Effector memory CD8-positive, alpha-beta T cell (primary cell): ENCODE results near the gene FHL1.
"Not testable (repeated sequence)": the region's sequence is repeated elsewhere in the genome, so short reads cannot be mapped to it uniquely, and the experiment has no call there.

ENCODE experiments used
- ATAC-seq: fragments of 150-1000 bp; cut with Tn5 transposase; replicated peaks from 2 replicates; pipeline ENCODE4 v1.10.0; 2021; ENCODE audit warnings: mild to moderate bottlenecking, moderate library complexity
- DNase-seq, 3 experiments: peaks; one replicate each; pipeline ENCODE4 v3.0.0; 2021
- H3K27ac Mint-ChIP-seq, 2 donors: one replicate each; pipeline ENCODE4 v1.8.0; 2022; ENCODE audit warnings: mild to moderate bottlenecking in 2 of 2, mixed read lengths in 2 of 2, moderate library complexity in 2 of 2
- H3K27me3 Mint-ChIP-seq, 2 donors: one replicate each; pipeline ENCODE4 v1.8.0; 2022; ENCODE audit warnings: mixed read lengths in 2 of 2
- H3K36me3 Mint-ChIP-seq: one replicate; pipeline ENCODE4 v1.8.0; 2022; ENCODE audit warnings: mild to moderate bottlenecking, moderate library complexity, mixed read lengths; ENCODE audit not compliant: insufficient read depth
- H3K4me1 Mint-ChIP-seq, 2 donors: one replicate each; pipeline ENCODE4 v1.8.0; 2022; ENCODE audit warnings: low read depth in 2 of 2, mixed read lengths in 2 of 2
- H3K4me3 Mint-ChIP-seq, 2 donors: one replicate each; pipeline ENCODE4 v1.8.0; 2022; ENCODE audit warnings: mild to moderate bottlenecking in 2 of 2, mixed read lengths in 2 of 2, moderate library complexity in 2 of 2
- H3K9me3 Mint-ChIP-seq, 2 donors: one replicate each; pipeline ENCODE4 v1.8.0; 2022; ENCODE audit warnings: mixed read lengths in 2 of 2
- total RNA-seq, 9 experiments: gene quantifications; one replicate each; lab custom pipeline; 2026; lab: John Stamatoyannopoulos, UW

FHL1 gene
- 2.3 to 15.7 (median 9.8) reads per million in 9 experiments for total RNA-seq

- ATAC-seq (peak; percentile 81), DNase-seq (peak; percentile 9 to 35 (median 23))
- Mint-ChIP-seq H3K4me1 (peaks cover 15 to 23% of the 10 kb centered on the region in 2 donors), H3K4me3 (peak within 1 kb of the TSS; percentile 82 to 84), H3K9me3 (no peaks in the 10 kb centered on the region), H3K36me3 (peaks cover 2% of the 10 kb centered on the region), H3K27ac (peak within 1 kb of the TSS in 1 of 2 donors; percentile 75), H3K27me3 (peaks cover 5 to 10% of the 10 kb centered on the region in 2 donors)
Measured at GRCh38 chrX:136147315-136147901, at the start of gene FHL1. Gene FHL1 (plus strand): TSS chrX:136147533.

DNA sequence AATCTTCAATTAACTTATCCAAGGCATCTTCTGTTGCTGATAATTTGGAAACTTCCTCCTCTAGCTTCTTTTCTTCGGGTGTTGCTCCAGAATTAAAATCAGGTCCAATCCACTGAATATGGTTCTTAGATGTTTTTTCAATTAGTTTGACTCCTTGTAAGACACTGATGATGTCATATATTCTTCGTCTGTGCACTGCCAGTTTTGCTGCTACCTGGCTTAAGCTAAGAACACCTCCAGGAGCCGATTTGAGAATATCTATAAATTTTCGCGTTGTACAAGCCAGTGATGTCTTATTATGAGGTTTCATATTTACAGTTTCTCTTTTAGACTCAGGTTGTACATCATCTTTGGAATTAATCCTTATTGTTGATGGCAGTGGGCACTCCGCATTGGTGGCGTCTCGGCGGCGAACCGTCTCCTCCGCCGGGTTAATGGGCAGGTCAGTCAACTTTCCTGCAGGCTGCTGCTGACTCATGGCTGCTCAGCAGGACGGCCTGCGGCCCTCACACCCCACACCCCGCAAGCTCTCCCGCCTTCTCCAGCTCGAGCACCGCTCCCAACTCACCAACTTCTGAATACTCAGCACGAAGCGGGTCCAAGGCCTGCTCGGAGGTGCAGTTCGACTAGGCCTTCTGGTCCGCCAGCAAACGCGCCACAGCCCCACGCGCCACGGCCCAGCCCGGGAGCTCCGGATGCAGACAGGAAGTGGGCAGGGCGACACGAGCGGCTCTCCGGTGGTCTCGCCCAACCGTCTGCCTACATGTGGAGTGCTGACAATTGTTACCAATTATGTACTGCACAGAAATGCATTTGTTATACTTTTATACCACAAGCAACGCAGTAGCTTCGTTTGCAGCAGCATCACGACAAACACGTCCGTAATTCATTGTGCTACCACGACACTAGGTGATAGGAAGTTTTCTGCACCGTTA, 49.2 kb upstream of the FHL1 start:
- no peak for ATAC-seq
- H3K4me3 Mint-ChIP-seq, result no peak overlapping the region

DNA sequence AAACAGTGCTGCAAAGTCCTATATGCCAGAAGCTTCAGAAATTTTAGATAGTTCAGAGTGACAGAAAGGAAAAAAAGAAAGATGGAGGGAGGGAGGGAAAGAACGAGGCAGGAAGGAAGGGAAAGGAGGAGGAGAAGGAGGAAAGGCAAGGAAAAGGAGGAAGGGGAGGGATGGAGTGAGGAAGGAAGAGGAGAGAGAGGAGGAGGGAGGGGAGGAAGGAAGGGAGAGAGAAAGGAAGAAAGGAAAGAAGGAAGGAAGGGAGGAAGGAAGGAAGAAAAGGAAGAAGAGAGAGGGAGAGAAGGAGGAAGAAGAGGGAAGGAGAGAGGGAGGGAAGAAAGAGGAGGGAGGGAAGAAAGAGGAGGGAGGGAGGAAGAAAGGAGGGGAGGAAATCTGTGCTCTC, 42.4 kb upstream of the FHL1 start:
- no peaks in the 10 kb centered on the region for H3K4me1 Mint-ChIP-seq
- ATAC-seq (no peak), DNase-seq (no peak)
- H3K27ac Mint-ChIP-seq, result no peak overlapping the region
- H3K27me3 Mint-ChIP-seq, result no peaks in the 10 kb centered on the region
- H3K36me3 Mint-ChIP-seq, result no peaks in the 10 kb centered on the region
- H3K4me3 Mint-ChIP-seq, result no peak overlapping the region
- no peaks in the 10 kb centered on the region for H3K9me3 Mint-ChIP-seq

More for the DNA sequence above, 49.2 kb upstream of the FHL1 start:
- Mint-ChIP-seq H3K27ac (no peak overlapping the region), H3K9me3 (no peaks in the 10 kb centered on the region), H3K4me1 (no peaks in the 10 kb centered on the region), H3K27me3 (no peaks in the 10 kb centered on the region), H3K36me3 (no peaks in the 10 kb centered on the region)
- DNase-seq, result no peak

DNA sequence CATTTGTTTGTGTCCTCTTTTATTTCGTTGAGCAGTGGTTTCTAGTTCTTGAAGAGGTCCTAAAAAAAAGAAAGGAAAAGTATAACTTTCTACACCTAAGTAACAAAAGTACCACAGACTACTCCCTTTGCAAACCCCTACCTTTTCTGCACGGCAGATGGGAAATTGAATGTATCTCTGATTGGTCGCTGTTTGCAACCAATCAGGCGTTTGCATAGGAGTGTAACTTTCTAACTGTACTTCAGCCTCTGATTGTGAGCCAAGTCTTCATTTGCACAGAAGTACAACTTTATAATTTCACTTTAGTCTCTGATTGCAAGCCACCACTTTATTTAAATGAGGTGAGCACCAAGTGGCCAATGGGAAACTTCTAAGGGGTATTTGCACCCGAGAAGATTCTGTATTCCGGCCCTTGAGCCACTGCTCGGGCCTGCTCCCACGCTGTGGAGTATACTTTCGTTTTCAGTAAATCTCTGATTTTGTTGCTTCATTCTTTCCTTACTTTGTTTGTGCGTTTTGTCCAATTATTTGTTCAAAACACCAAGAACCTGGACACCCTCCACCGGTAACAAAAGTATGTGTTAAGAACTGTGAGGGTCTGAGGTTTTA, 40.3 kb upstream of the FHL1 start:
- Mint-ChIP-seq H3K27ac (no peak overlapping the region), H3K4me3 (no peak overlapping the region), H3K4me1 (no peaks in the 10 kb centered on the region), H3K27me3 (no peaks in the 10 kb centered on the region), H3K9me3 (no peaks in the 10 kb centered on the region), H3K36me3 (no peaks in the 10 kb centered on the region)
- DNase-seq (no peak), ATAC-seq (no peak)

GRCh38 chrX:136108905-136109304, 38.4 kb upstream of the FHL1 start:
- H3K36me3 Mint-ChIP-seq, H3K4me1 Mint-ChIP-seq: not testable (repeated sequence)

GRCh38 chrX:136112286-136112685, 35.0 kb upstream of the FHL1 start:
- H3K9me3 Mint-ChIP-seq, result no peaks in the 10 kb centered on the region
- H3K4me1 Mint-ChIP-seq, result no peaks in the 10 kb centered on the region
- no peaks in the 10 kb centered on the region for H3K36me3 Mint-ChIP-seq
- no peak overlapping the region for H3K4me3 Mint-ChIP-seq
- ATAC-seq, result no peak
- no peak overlapping the region for H3K27ac Mint-ChIP-seq
- H3K27me3 Mint-ChIP-seq, result no peaks in the 10 kb centered on the region
- DNase-seq, result no peak

More at GRCh38 chrX:136108905-136109304, 38.4 kb upstream of the FHL1 start:
- not testable (repeated sequence) for H3K27me3 Mint-ChIP-seq, H3K27ac Mint-ChIP-seq, ATAC-seq, DNase-seq, H3K9me3 Mint-ChIP-seq, H3K4me3 Mint-ChIP-seq

DNA sequence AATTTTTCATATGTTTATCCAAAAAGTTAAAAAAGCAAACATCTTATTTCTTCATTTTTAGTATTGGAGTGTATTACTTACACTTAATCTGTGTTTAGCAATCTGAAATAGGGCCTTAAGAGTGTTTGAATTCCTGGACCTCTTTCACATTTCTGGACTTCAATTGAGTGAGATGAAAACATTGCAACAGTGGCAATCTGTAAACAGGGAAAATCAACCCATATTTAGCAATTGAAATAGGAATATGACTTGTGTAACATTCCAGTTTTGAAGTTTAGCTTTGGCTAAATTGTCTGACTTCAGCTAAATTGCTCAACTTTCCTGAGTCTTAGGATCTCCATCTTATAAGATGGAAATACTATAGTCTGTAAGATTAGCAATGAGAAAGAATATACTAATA, 34.6 kb upstream of the FHL1 start:
- ATAC-seq (no peak), DNase-seq (no peak)
- H3K4me1 Mint-ChIP-seq, result no peaks in the 10 kb centered on the region

DNA sequence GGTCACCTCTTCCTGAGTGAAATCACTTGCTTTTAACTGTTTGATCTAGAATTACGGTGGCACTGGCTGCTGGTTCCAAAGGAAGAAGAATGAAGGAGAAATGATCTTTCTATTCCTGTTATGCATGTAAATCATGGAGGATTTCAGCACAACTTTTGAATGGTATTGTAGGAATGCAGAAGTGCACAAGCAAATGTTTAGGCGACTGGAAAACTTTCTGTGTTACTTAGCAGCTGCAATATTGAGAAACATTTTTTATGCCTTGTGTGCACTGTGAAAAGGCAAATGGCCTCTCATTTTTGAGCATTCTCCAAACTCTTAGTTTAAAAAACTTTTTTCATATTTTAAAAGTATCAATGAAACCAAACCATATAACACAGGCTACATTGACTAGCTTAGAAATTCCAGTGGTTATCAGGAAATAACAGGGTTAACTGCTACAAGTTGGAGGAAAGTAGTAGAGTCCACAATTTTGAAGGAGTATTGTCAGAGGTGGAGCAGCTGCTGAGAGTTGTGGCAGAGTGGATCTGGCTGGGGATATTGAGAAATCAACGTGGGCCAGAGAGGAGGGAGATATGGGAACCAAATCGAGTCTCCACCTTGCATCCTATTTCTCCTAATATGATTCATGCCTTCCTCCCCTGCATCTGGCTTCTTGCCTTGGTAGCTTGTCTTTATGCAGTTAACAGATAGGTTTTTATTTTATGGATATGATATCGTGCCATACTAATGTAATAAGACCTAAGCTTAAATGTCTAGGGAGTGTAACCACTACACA, 32.0 kb upstream of the FHL1 start:
- H3K4me3 Mint-ChIP-seq, result no peak overlapping the region
- DNase-seq (no peak), ATAC-seq (no peak)
- H3K4me1 Mint-ChIP-seq, result no peaks in the 10 kb centered on the region
- no peak overlapping the region for H3K27ac Mint-ChIP-seq
- no peaks in the 10 kb centered on the region for H3K36me3 Mint-ChIP-seq
- peaks cover 7 to 13% of the 10 kb centered on the region in 2 donors for H3K27me3 Mint-ChIP-seq
- peaks cover 0 to 5% of the 10 kb centered on the region in 2 donors for H3K9me3 Mint-ChIP-seq

More for the DNA sequence above, 34.6 kb upstream of the FHL1 start:
- no peaks in the 10 kb centered on the region for H3K27me3 Mint-ChIP-seq
- no peak overlapping the region for H3K4me3 Mint-ChIP-seq
- no peak overlapping the region for H3K27ac Mint-ChIP-seq
- H3K9me3 Mint-ChIP-seq, result no peaks in the 10 kb centered on the region
- H3K36me3 Mint-ChIP-seq, result no peaks in the 10 kb centered on the region

- Mint-ChIP-seq H3K27me3 (peaks cover 7 to 13% of the 10 kb centered on the region in 2 donors), H3K9me3 (peaks cover 0 to 5% of the 10 kb centered on the region in 2 donors), H3K4me3 (no peak overlapping the region), H3K36me3 (no peaks in the 10 kb centered on the region), H3K4me1 (no peaks in the 10 kb centered on the region), H3K27ac (no peak overlapping the region)
- DNase-seq, result no peak
- no peak for ATAC-seq
Measured at GRCh38 chrX:136115904-136116297, 31.4 kb upstream of the FHL1 start.

DNA sequence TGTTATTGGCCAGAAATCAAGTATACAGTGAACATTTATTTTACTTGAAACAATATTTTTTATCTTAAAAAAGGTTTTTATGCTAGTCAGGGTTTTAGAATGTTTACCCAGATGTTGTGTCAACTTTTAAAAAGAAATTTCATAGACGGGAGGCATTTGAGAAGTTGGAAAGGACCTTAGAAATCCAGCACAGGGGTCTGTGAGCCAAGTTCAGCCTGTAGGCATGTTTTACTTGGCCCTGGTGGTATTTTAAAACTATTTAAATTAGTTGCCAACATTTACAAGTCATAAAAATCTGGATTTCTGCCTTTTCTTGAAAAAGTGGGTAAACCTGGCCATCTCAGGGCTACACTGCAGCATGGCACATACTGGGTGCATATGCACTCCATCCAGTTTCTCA, 25.5 kb upstream of the FHL1 start:
- H3K36me3 Mint-ChIP-seq, result no peaks in the 10 kb centered on the region
- H3K9me3 Mint-ChIP-seq, result peaks cover 0 to 5% of the 10 kb centered on the region in 2 donors
- DNase-seq, result no peak
- H3K4me1 Mint-ChIP-seq, result no peaks in the 10 kb centered on the region
- no peak for ATAC-seq
- no peak overlapping the region for H3K27ac Mint-ChIP-seq
- H3K27me3 Mint-ChIP-seq, result peaks cover 7 to 13% of the 10 kb centered on the region in 2 donors
- H3K4me3 Mint-ChIP-seq, result no peak overlapping the region

- no peak overlapping the region for H3K4me3 Mint-ChIP-seq
- DNase-seq (no peak), ATAC-seq (no peak)
- no peaks in the 10 kb centered on the region for H3K36me3 Mint-ChIP-seq
- H3K4me1 Mint-ChIP-seq, result no peaks in the 10 kb centered on the region
- H3K27me3 Mint-ChIP-seq, result peaks cover 7 to 13% of the 10 kb centered on the region in 2 donors
- H3K27ac Mint-ChIP-seq, result no peak overlapping the region
- H3K9me3 Mint-ChIP-seq, result peaks cover 0 to 5% of the 10 kb centered on the region in 2 donors
Measured at GRCh38 chrX:136122207-136122606, 25.1 kb upstream of the FHL1 start.

DNA sequence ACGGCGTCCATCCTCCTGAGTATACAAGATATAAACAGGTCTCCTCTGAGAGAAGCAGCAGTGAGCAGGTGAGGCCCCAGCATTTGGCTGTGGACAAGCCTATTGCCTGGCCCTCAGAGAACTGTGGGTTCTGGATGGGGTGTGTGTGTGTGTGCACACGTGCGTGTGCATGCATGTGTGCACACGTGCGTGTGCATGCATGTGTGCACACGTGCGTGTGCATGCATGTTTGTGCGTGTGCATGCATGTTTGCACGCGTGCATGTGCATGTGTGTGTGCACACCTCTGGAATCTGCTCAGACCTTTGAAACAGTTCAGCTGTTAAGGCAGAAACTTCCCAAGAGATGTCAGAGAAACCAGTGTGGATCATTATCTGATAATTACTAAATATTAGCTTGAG, 22.2 kb upstream of the FHL1 start:
- no peaks in the 10 kb centered on the region for H3K9me3 Mint-ChIP-seq
- no peaks in the 10 kb centered on the region for H3K27me3 Mint-ChIP-seq
- H3K27ac Mint-ChIP-seq, result no peak overlapping the region
- H3K36me3 Mint-ChIP-seq, result no peaks in the 10 kb centered on the region
- H3K4me1 Mint-ChIP-seq, result no peaks in the 10 kb centered on the region
- ATAC-seq (no peak), DNase-seq (no peak)
- no peak overlapping the region for H3K4me3 Mint-ChIP-seq

DNA sequence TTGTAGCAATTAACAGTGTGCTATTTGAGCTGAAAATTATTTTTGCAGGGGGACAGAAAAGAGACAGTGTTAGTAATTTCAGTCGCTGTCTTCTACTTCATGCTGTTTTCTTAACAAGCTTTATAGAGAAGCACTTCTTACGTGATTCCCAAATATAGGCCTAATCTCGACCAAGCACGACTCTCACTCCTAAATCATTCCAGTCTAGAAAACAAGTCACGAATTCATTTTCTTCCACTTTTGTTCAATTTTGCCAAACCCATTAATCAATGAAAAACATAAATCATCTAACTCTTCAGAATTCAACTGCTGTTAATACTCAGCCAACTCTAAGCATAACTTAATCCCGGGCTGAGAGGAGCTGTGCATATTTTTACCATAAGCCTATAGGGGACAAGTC, 21.0 kb upstream of the FHL1 start:
- H3K9me3 Mint-ChIP-seq, result no peaks in the 10 kb centered on the region
- H3K4me3 Mint-ChIP-seq, result no peak overlapping the region
- no peaks in the 10 kb centered on the region for H3K27me3 Mint-ChIP-seq
- DNase-seq (no peak), ATAC-seq (no peak)
- no peak overlapping the region for H3K27ac Mint-ChIP-seq
- no peaks in the 10 kb centered on the region for H3K4me1 Mint-ChIP-seq
- no peaks in the 10 kb centered on the region for H3K36me3 Mint-ChIP-seq
